Smooth muscle cell (in vitro differentiated cells): ENCODE measurements around the gene TSEN34. TPM values are rescaled to one million over a fixed set of nuclear protein-coding genes. Genes with fewer than 3 reads are reported as not detected.
"Not testable (repeated sequence)": the region's sequence is repeated elsewhere in the genome, so short reads cannot be mapped to it uniquely, and the experiment has no call there.

Experiments
- DNase-seq: peaks from one replicate; lab custom pipeline; 2025; ENCODE audit not compliant: unreplicated experiment; lab: John Stamatoyannopoulos, UW
- H2AFZ ChIP-seq: fragments of 200-600 bp; sonication (generic); 2 replicates; pipeline ENCODE4 v1.6.0; 2016; ENCODE audit warnings: antibody characterized with exemption, low read depth, mild to moderate bottlenecking
- H3F3A ChIP-seq: fragments of 200-600 bp; sonication (generic); 2 replicates; pipeline ENCODE4 v1.6.0; 2017; ENCODE audit warnings: antibody characterized with exemption, low read depth
- H3K27ac ChIP-seq: fragments of 200-600 bp; sonication (generic); 2 replicates; pipeline ENCODE4 v1.5.1; 2016; ENCODE audit warnings: low read depth, mild to moderate bottlenecking
- H3K27me3 ChIP-seq: fragments of 200-600 bp; sonication (generic); 2 replicates; pipeline ENCODE4 v1.6.1; 2016; ENCODE audit warnings: low read depth, mild to moderate bottlenecking
- H3K36me3 ChIP-seq: fragments of 200-600 bp; sonication (generic); 2 replicates; pipeline ENCODE4 v1.5.1; 2016; ENCODE audit warnings: low read depth
- H3K4me1 ChIP-seq: fragments of 200-600 bp; sonication (generic); 2 replicates; pipeline ENCODE4 v1.5.1; 2016; ENCODE audit warnings: low read depth
- H3K4me2 ChIP-seq: fragments of 200-600 bp; sonication (generic); 2 replicates; pipeline ENCODE4 v1.6.0; 2016; ENCODE audit warnings: mild to moderate bottlenecking
- H3K4me3 ChIP-seq: fragments of 200-600 bp; sonication (generic); 2 replicates; pipeline ENCODE4 v1.5.1; 2016; ENCODE audit warnings: mild to moderate bottlenecking
- H3K79me2 ChIP-seq: fragments of 200-600 bp; sonication (generic); 2 replicates; pipeline ENCODE4 v1.6.0; 2016; ENCODE audit warnings: low read depth, mild to moderate bottlenecking
- H3K9ac ChIP-seq: fragments of 200-600 bp; sonication (generic); 2 replicates; pipeline ENCODE4 v1.6.0; 2016; ENCODE audit warnings: low read depth
- H3K9me3 ChIP-seq: fragments of 200-600 bp; sonication (generic); replicated peaks from 2 replicates; pipeline ENCODE4 v1.5.1; 2016; ENCODE audit warnings: low read depth
- H4K20me1 ChIP-seq: fragments of 200-600 bp; sonication (generic); 2 replicates; pipeline ENCODE4 v1.6.0; 2016; ENCODE audit warnings: low read depth
- CTCF ChIP-seq: fragments of 200-600 bp; sonication (generic); IDR thresholded peaks from 2 replicates; pipeline ENCODE4 v1.5.1; 2017; ENCODE audit warnings: borderline replicate concordance, mild to moderate bottlenecking, antibody characterized with exemption; ENCODE audit not compliant: insufficient read depth, poor library complexity, severe bottlenecking
- WGBS: methylation state at CpG from one replicate; pipeline ENCODE4 v1.1.7; 2016; ENCODE audit warnings: low lambda C conversion rate; 5-methylcytosine and 5-hydroxymethylcytosine counted together
- polyA plus RNA-seq: library from polyadenylated mRNA; unstranded; fragments of >200 nt; fragmentation: Nextera tagmentation; extraction: Ambion mirVana; gene quantifications from 2 replicates; pipeline ENCODE4 v1.2.1, GENCODE V29; 2016
- total RNA-seq: library from RNA; depleted of rRNA; stranded (reverse); fragments of >200 nt; gene quantifications from 2 replicates; pipeline ENCODE4 v1.2.3, GENCODE V29; 2014

TSEN34 gene
- total and polyA plus RNA-seq, 2 experiments from 2014 or later: 45.8 to 79.5 TPM

- Histone ChIP-seq H3K9ac (no peak overlapping the region), H3F3A (no peaks in the 10 kb centered on the region), H3K4me2 (no peak overlapping the region), H3K9me3 (no peaks in the 10 kb centered on the region), H3K27ac (no peak overlapping the region), H3K36me3 (no peaks in the 10 kb centered on the region), H4K20me1 (peaks cover 35% of the 10 kb centered on the region), H2AFZ (no peak overlapping the region), H3K79me2 (peaks cover 4% of the 10 kb centered on the region), H3K27me3 (no peaks in the 10 kb centered on the region), H3K4me3 (no peak overlapping the region), H3K4me1 (no peaks in the 10 kb centered on the region)
- no peak for DNase-seq
- no peak for TF ChIP-seq CTCF
- WGBS: 92% methylated on average over 8 of the region's 9 CpGs
These were observed 25.8 kb downstream of the TSEN34 start for GRCh38 chr19:54216869-54217268.

DNA sequence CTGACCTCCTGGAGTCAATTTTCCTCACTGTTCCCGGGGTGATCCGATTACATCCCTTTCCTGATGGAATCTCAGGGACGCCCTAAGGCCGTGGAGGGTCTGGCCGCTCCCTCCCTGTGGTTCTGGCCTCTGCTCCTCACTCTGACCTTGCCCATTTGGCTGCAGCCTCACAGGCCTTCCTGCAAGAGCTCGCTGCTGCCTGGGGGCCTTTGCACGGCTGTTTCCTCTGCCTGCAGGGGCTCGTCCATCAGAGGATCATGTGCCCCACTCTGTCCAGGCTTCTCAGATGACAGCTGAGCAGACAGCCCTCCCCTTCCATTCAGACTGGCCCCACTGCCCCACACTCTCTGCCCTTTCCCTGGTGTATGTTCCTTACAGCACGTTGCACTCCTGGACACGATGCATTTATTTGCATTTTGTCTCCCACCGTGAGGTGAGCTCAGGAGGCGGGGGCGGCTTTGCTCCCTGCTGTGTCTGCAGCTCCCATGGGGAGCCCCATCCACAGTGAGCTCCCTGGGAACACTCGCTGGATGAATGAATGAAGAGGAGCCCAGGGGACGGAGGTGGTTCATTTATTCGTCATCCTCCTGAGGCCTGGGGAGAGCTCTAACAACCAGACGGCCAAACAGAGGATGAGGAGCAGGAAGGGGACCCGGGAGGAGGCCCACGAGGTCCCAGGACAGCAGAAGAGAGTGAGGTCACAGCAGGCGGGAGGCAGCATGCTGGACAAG, 26.6 kb downstream of the TSEN34 start:
- H3K9ac ChIP-seq, H3K27me3 ChIP-seq, H3F3A ChIP-seq, H2AFZ ChIP-seq, DNase-seq, H3K36me3 ChIP-seq, H3K27ac ChIP-seq, H3K4me3 ChIP-seq, H3K9me3 ChIP-seq, H3K4me1 ChIP-seq, H3K4me2 ChIP-seq, H3K79me2 ChIP-seq: not testable (repeated sequence)
- WGBS: 78% methylated on average over 18 of the region's 20 CpGs
- peaks cover 27% of the 10 kb centered on the region for H4K20me1 ChIP-seq

GRCh38 chr19:54218259-54218658, 27.2 kb downstream of the TSEN34 start:
- Histone ChIP-seq H3K79me2 (no peaks in the 10 kb centered on the region), H3K4me2 (no peak overlapping the region), H3K9me3 (no peaks in the 10 kb centered on the region), H3K36me3 (no peaks in the 10 kb centered on the region), H2AFZ (no peak overlapping the region), H4K20me1 (peaks cover 21% of the 10 kb centered on the region), H3F3A (no peaks in the 10 kb centered on the region), H3K9ac (no peak overlapping the region), H3K27ac (no peak overlapping the region), H3K27me3 (no peaks in the 10 kb centered on the region), H3K4me3 (no peak overlapping the region), H3K4me1 (no peaks in the 10 kb centered on the region)
- DNase-seq: no peak
- WGBS: 89% methylated on average over 8 of the region's 8 CpGs
- no peak for TF ChIP-seq CTCF

- WGBS: 96% methylated on average over 27 of the region's 27 CpGs
These were observed 28.0 kb downstream of the TSEN34 start for GRCh38 chr19:54218960-54219661.

GRCh38 chr19:54219702-54220101, 28.6 kb downstream of the TSEN34 start:
- H3K4me2 ChIP-seq, H3K36me3 ChIP-seq, H3K9me3 ChIP-seq, H3K4me3 ChIP-seq, H3K27ac ChIP-seq, H3K27me3 ChIP-seq, DNase-seq, H3F3A ChIP-seq, H3K4me1 ChIP-seq, H3K79me2 ChIP-seq, H3K9ac ChIP-seq, H2AFZ ChIP-seq: not testable (repeated sequence)
- H4K20me1 ChIP-seq: peaks cover 17% of the 10 kb centered on the region
- 100% methylated on average over 1 of the region's 5 CpGs for WGBS

More at GRCh38 chr19:54218960-54219661, 28.0 kb downstream of the TSEN34 start:
- no peaks in the 10 kb centered on the region for H3K27me3 ChIP-seq
- no peak for TF ChIP-seq CTCF
- no peak for DNase-seq
- H4K20me1 ChIP-seq: peaks cover 17% of the 10 kb centered on the region
- no peaks in the 10 kb centered on the region for H3K79me2 ChIP-seq
- no peak overlapping the region for H3K27ac ChIP-seq
- H3K4me1 ChIP-seq: no peaks in the 10 kb centered on the region
- no peaks in the 10 kb centered on the region for H3K9me3 ChIP-seq
- H3K9ac ChIP-seq: no peak overlapping the region
- no peak overlapping the region for H3K4me2 ChIP-seq
- no peak overlapping the region for H3K4me3 ChIP-seq
- H3K36me3 ChIP-seq: no peaks in the 10 kb centered on the region
- H2AFZ ChIP-seq: no peak overlapping the region
- no peaks in the 10 kb centered on the region for H3F3A ChIP-seq

GRCh38 chr19:54221947-54222346, 30.8 kb downstream of the TSEN34 start:
- H3K4me3 ChIP-seq, H3K27me3 ChIP-seq, H3K79me2 ChIP-seq, H3F3A ChIP-seq, H4K20me1 ChIP-seq, H3K9me3 ChIP-seq, H3K4me2 ChIP-seq, H3K27ac ChIP-seq, H3K36me3 ChIP-seq, DNase-seq, H3K4me1 ChIP-seq, H2AFZ ChIP-seq, H3K9ac ChIP-seq: not testable (repeated sequence)
- 92% methylated on average over 7 of the region's 7 CpGs for WGBS
